ENCODE data around the gene STX1B. TPM values are rescaled to one million over a fixed set of nuclear protein-coding genes. Genes with fewer than 3 reads are reported as not detected.

The STX1B gene
- polyA plus RNA-seq, 3 donors, result 1.7 TPM; not detected in 2

DNA sequence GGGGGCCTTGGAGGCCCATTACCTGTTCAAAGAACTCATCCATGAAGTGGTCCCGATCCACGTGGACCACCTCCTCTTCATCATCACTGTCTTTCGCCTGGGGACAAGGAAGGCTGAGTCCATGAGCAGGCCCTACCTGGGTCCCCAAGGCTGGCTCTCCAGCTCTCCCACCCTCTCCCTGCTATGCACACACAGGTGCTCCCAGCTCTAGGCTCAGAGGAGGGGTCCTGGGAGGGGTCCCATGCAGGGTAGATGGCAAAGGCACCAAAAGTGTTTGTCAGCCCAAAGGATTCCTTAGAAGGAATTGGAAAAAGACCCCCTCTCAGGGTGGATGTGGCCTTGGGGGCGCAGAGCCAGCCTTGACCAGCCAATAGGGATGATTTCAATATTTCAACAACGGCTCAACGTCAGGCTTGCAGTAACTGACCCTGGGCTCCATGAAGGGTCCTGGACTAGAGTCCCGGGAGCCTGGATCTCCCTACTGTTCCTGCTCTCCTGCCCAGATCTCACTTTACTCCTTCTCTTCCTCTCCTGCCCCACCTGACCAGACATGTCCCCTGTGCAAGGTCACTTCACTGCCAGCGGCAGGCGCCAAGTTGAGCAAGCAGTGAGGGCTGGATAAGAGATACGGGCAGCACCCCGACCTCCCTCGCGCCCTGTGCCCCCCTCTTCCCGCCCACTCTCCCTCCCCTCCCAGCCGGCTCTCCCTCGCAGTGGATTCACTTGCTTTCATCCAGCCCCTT, 8.8 kb downstream of the STX1B start:
- Mint-ChIP-seq H3K4me3 (no peak overlapping the region), H3K27me3 (ENCODE audit: low read depth in 3 of 3) (peaks cover 2 to 24% (median 8%) of the 10 kb centered on the region in 3 donors), H3K4me1 (peaks cover 12% of the 10 kb centered on the region), H3K27ac (peak overlapping the region in 1 of 7 donors; percentile 79), H3K36me3 (no peaks in the 10 kb centered on the region), H3K9me3 (no peaks in the 10 kb centered on the region)
- peaks cover 13 to 17% of the 10 kb centered on the region in 2 donors for H3K4me1 ChIP-seq (ENCODE audit: control insufficient read depth in 1 of 2, insufficient read depth in 2 of 2, low read length in 2 of 2)
- no peaks in the 10 kb centered on the region for H3K36me3 ChIP-seq (replicated peaks in 1 of 2; ENCODE audit: control insufficient read depth in 1 of 2, insufficient read depth in 2 of 2, low read length in 2 of 2)
- TF ChIP-seq, protein P1, sequence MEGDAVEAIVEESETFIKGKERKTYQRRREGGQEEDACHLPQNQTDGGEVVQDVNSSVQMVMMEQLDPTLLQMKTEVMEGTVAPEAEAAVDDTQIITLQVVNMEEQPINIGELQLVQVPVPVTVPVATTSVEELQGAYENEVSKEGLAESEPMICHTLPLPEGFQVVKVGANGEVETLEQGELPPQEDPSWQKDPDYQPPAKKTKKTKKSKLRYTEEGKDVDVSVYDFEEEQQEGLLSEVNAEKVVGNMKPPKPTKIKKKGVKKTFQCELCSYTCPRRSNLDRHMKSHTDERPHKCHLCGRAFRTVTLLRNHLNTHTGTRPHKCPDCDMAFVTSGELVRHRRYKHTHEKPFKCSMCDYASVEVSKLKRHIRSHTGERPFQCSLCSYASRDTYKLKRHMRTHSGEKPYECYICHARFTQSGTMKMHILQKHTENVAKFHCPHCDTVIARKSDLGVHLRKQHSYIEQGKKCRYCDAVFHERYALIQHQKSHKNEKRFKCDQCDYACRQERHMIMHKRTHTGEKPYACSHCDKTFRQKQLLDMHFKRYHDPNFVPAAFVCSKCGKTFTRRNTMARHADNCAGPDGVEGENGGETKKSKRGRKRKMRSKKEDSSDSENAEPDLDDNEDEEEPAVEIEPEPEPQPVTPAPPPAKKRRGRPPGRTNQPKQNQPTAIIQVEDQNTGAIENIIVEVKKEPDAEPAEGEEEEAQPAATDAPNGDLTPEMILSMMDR (IDR thresholded peaks at IDR 0.05), result no peak
- DNase-seq, result no peak
- H3K4me2 ChIP-seq (replicated peaks; ENCODE audit: extremely low read depth, low read length, poor library complexity, severe bottlenecking), result no peak overlapping the region
- H2AFZ ChIP-seq (ENCODE audit: insufficient read depth, low read depth, low read length, poor library complexity, severe bottlenecking), result no peak overlapping the region
- H3K4me3 ChIP-seq (replicated peaks in 1 of 3; ENCODE audit: low read depth in 2 of 3, low read length in 3 of 3), result no peak overlapping the region
- 78% methylated on average over 14 of the region's 16 CpGs for WGBS (ENCODE audit: insufficient coverage)
- intact Hi-C loops (cut with micrococcal nuclease), result no loop called here
- no peaks in the 10 kb centered on the region for H3K9me3 ChIP-seq (replicated peaks in 1 of 2; ENCODE audit: control insufficient read depth in 1 of 2, insufficient read depth in 1 of 2, low read length in 2 of 2)
- H3K79me2 ChIP-seq (ENCODE audit: insufficient read depth, low read length), result no peaks in the 10 kb centered on the region
- H3K9ac ChIP-seq (ENCODE audit: insufficient read depth, low read length, poor library complexity, severe bottlenecking), result no peak overlapping the region
- no peaks in the 10 kb centered on the region for H4K20me1 ChIP-seq (ENCODE audit: insufficient read depth, low read length)
- H3K27ac ChIP-seq (ENCODE audit: low read depth in 1 of 2, low read length in 2 of 2), result no peak overlapping the region
- H3K27me3 ChIP-seq (ENCODE audit: control insufficient read depth in 2 of 2, insufficient read depth in 2 of 2, low read length in 2 of 2), result peaks cover 0 to 3% of the 10 kb centered on the region in 2 donors

DNA sequence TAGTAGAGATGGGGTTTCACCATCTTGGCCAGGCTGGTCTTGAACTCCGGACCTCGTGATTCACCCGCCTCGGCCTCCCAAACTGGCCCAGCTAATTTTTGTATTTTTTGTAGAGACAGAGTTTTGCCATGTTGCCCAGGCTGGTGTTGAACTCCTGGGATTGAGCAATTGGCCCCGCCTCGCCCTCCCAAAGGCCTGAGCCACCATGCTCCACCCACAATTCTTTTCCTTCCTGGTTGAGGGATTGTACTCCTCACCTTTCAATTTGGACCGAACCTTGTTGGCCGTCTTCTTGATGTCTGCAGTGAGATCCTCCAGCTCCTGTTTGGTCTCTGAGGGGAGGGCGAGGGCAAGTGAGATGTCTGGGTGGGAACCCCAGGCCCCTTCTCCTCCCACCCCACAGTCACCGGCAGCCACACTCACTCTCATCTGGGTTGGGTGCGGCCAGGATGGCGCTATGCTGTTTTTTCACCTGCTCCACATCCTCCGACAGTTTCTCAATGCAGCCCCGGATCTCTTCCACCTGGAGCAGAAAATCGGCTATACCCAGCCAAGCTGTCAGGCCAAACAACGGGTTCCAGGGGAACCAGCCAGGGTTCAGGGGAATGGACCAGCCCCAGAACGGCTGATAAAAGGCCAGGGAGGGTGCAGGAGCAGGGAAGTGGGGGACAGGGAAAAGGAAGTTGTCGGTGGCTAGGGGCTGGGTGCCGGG, 9.6 kb downstream of the STX1B start:
- H3K79me2 ChIP-seq (ENCODE audit: insufficient read depth, low read length), result no peaks in the 10 kb centered on the region
- peak overlapping the region; percentile 65 for H2AFZ ChIP-seq (ENCODE audit: insufficient read depth, low read depth, low read length, poor library complexity, severe bottlenecking)
- no peak overlapping the region for H3K4me3 Mint-ChIP-seq
- no peaks in the 10 kb centered on the region for H4K20me1 ChIP-seq (ENCODE audit: insufficient read depth, low read length)
- no peak overlapping the region for H3K9ac ChIP-seq (ENCODE audit: insufficient read depth, low read length, poor library complexity, severe bottlenecking)
- no peak overlapping the region for H3K4me2 ChIP-seq (replicated peaks; ENCODE audit: extremely low read depth, low read length, poor library complexity, severe bottlenecking)
- peaks cover 16% of the 10 kb centered on the region for H3K4me1 Mint-ChIP-seq
- peaks cover 18 to 22% of the 10 kb centered on the region in 2 donors for H3K4me1 ChIP-seq (ENCODE audit: control insufficient read depth in 1 of 2, insufficient read depth in 2 of 2, low read length in 2 of 2)
- DNase-seq, result no peak
- no peaks in the 10 kb centered on the region for H3K36me3 ChIP-seq (replicated peaks in 1 of 2; ENCODE audit: control insufficient read depth in 1 of 2, insufficient read depth in 2 of 2, low read length in 2 of 2)
- H3K27me3 Mint-ChIP-seq (ENCODE audit: low read depth in 3 of 3), result peaks cover 3 to 19% (median 4%) of the 10 kb centered on the region in 3 donors
- no peak overlapping the region for H3K4me3 ChIP-seq (replicated peaks in 1 of 3; ENCODE audit: low read depth in 2 of 3, low read length in 3 of 3)
- TF ChIP-seq, protein P1 (IDR thresholded peaks at IDR 0.05), result no peak
- intact Hi-C loops (cut with micrococcal nuclease), result no loop called here
- no peaks in the 10 kb centered on the region for H3K9me3 Mint-ChIP-seq
- H3K27ac Mint-ChIP-seq, result peak overlapping the region in 3 of 7 donors; percentile 27 to 54 (median 41)
- WGBS (ENCODE audit: insufficient coverage), result 91% methylated on average over 8 of the region's 19 CpGs
- H3K36me3 Mint-ChIP-seq, result no peaks in the 10 kb centered on the region
- peaks cover 0 to 3% of the 10 kb centered on the region in 2 donors for H3K27me3 ChIP-seq (ENCODE audit: control insufficient read depth in 2 of 2, insufficient read depth in 2 of 2, low read length in 2 of 2)
- no peaks in the 10 kb centered on the region for H3K9me3 ChIP-seq (replicated peaks in 1 of 2; ENCODE audit: control insufficient read depth in 1 of 2, insufficient read depth in 1 of 2, low read length in 2 of 2)
- H3K27ac ChIP-seq (ENCODE audit: low read depth in 1 of 2, low read length in 2 of 2), result no peak overlapping the region

Measured in CD14-positive monocyte (primary cell).